SK-N-SH (cell line): ENCODE data around the gene STIM2. TPM values are rescaled to one million over a fixed set of nuclear protein-coding genes. Genes with fewer than 3 reads are reported as not detected.

Experiments
- CTCF ChIA-PET: fragments of 300-600, 350-600 bp; formaldehyde crosslinking; extraction: SDS; loops from one replicate; lab custom pipeline; 2021; lab: Yijun Ruan, JAX
- POLR2A ChIA-PET: fragments of 350-600 bp; sonication (Branson Sonifier 250); formaldehyde crosslinking; extraction: SDS; loops from one replicate; lab custom pipeline; 2020; ENCODE audit warnings: antibody characterized with exemption, inconsistent platforms; lab: Yijun Ruan, JAX
- DNase-seq: peaks from one replicate; pipeline ENCODE4 v3.0.0; 2012
- H2AFZ ChIP-seq: fragments of 200-600 bp; sonication (generic); 2 replicates; pipeline ENCODE4 v1.8.1; 2016; ENCODE audit warnings: antibody characterized with exemption, mild to moderate bottlenecking, low read depth
- H3F3A ChIP-seq: fragments of 200-600 bp; sonication (generic); replicated peaks from 2 replicates; pipeline ENCODE3; 2016; ENCODE audit warnings: antibody characterized with exemption, mild to moderate bottlenecking; ENCODE audit not compliant: insufficient read depth
- H3K27ac ChIP-seq, 2 experiments: fragments of 200-500 bp in 1 of 2; fragments of 200-600 bp in 1 of 2; sonication (Bioruptor generic) in 1 of 2; sonication (generic), shearing (Covaris generic) in 1 of 2; 2 replicates each; pipeline versions ENCODE4 v1.5.1 to v1.6.1; 2014 to 2016; ENCODE audit warnings: low read depth in 2 of 2, inconsistent platforms in 1 of 2, low read length in 1 of 2, mild to moderate bottlenecking in 1 of 2, mixed read lengths in 1 of 2
- H3K27me3 ChIP-seq: fragments of 200-600 bp; sonication (generic), shearing (Covaris generic); 2 replicates; pipeline ENCODE4 v1.6.1; 2016; ENCODE audit warnings: mixed run types; ENCODE audit not compliant: insufficient read depth
- H3K36me3 ChIP-seq, 2 experiments: fragments of 200-500 bp in 1 of 2; fragments of 200-600 bp in 1 of 2; sonication (Bioruptor generic) in 1 of 2; sonication (generic) in 1 of 2; replicated peaks in 1 of 2; 2 replicates each; pipeline versions ENCODE3 to v1.5.1; 2014 to 2016; ENCODE audit warnings: low read length in 1 of 2, mild to moderate bottlenecking in 1 of 2; ENCODE audit not compliant: insufficient read depth in 2 of 2, control insufficient read depth in 1 of 2
- H3K4me1 ChIP-seq, 2 experiments: fragments of 200-500 bp in 1 of 2; fragments of 200-600 bp in 1 of 2; sonication (Bioruptor generic) in 1 of 2; sonication (generic), shearing (Covaris generic) in 1 of 2; 2 replicates each; pipeline versions ENCODE4 v1.5.1 to v1.6.1; 2014 to 2016; ENCODE audit warnings: low read depth in 1 of 2, low read length in 1 of 2, mixed run types in 1 of 2; ENCODE audit not compliant: insufficient read depth in 2 of 2, control insufficient read depth in 1 of 2
- H3K4me2 ChIP-seq: fragments of 200-600 bp; sonication (generic), shearing (Covaris generic); 2 replicates; pipeline ENCODE4 v1.6.1; 2017; ENCODE audit warnings: mixed run types
- H3K4me3 ChIP-seq, 2 experiments: fragments of 200-500 bp in 1 of 2; fragments of 200-600 bp in 1 of 2; sonication (Bioruptor generic) in 1 of 2; sonication (generic), shearing (Covaris generic) in 1 of 2; 2 replicates each; pipeline versions ENCODE4 v1.5.1 to v1.8.1; 2014 to 2016; ENCODE audit warnings: low read depth in 2 of 2, inconsistent platforms in 1 of 2, low read length in 1 of 2, mild to moderate bottlenecking in 1 of 2, mixed read lengths in 1 of 2, moderate library complexity in 1 of 2
- H3K79me2 ChIP-seq: fragments of 200-600 bp; sonication (generic); 2 replicates; pipeline ENCODE4 v1.8.1; 2017; ENCODE audit warnings: mild to moderate bottlenecking; ENCODE audit not compliant: insufficient read depth
- H3K9ac ChIP-seq: fragments of 200-600 bp; sonication (generic); 2 replicates; pipeline ENCODE4 v1.6.1; 2017; ENCODE audit warnings: mixed run types
- H3K9me2 ChIP-seq: fragments of 200-600 bp; sonication (generic); 2 replicates; pipeline ENCODE4 v1.6.1; 2017; ENCODE audit warnings: mixed run types
- H3K9me3 ChIP-seq: fragments of 200-600 bp; sonication (generic); 2 replicates; pipeline ENCODE4 v1.6.1; 2017; ENCODE audit warnings: mixed run types, mild to moderate bottlenecking, moderate library complexity
- H4K20me1 ChIP-seq: fragments of 200-600 bp; sonication (generic); 2 replicates; pipeline ENCODE4 v1.6.1; 2017; ENCODE audit warnings: mild to moderate bottlenecking, mixed run types; ENCODE audit not compliant: insufficient read depth
- CHD2 ChIP-seq: fragments of 150-350 bp; IDR thresholded peaks from 2 replicates; pipeline ENCODE4 v1.6.1; 2018; ENCODE audit warnings: low read length; ENCODE audit not compliant: partially characterized antibody
- CTCF ChIP-seq: fragments of 200-600 bp; sonication (generic); IDR thresholded peaks from 2 replicates; pipeline ENCODE4 v1.6.1; 2017; ENCODE audit warnings: antibody characterized with exemption, mild to moderate bottlenecking, moderate library complexity
- ELF1 ChIP-seq: IDR thresholded peaks from 2 replicates; pipeline ENCODE4 v1.4.0; 2012
- EP300 ChIP-seq, 2 experiments: IDR thresholded peaks; 2 replicates each; pipeline versions ENCODE4 v1.4.0 to v1.6.1; 2012; ENCODE audit warnings: borderline replicate concordance in 1 of 2, low read depth in 1 of 2, low read length in 1 of 2
- EZH2phosphoT487 ChIP-seq: fragments of 200-600 bp; sonication (generic); IDR thresholded peaks from 2 replicates; pipeline ENCODE4 v1.6.1; 2017; ENCODE audit warnings: low read depth, mixed run types, mild to moderate bottlenecking, antibody characterized with exemption, moderate library complexity, borderline replicate concordance
- FOXM1 ChIP-seq: IDR thresholded peaks from 2 replicates; pipeline ENCODE4 v1.4.0; 2012; ENCODE audit warnings: low read depth, mild to moderate bottlenecking
- IRF3 ChIP-seq: fragments of 150-350 bp; IDR thresholded peaks from 2 replicates; pipeline ENCODE4 v1.6.1; 2016; ENCODE audit warnings: mild to moderate bottlenecking, low read depth, low read length
- JUND ChIP-seq: IDR thresholded peaks from 2 replicates; pipeline ENCODE4 v1.4.0; 2012
- MEF2A ChIP-seq: IDR thresholded peaks from 2 replicates; pipeline ENCODE4 v1.4.0; 2012; ENCODE audit warnings: low read depth, borderline replicate concordance
- MXI1 ChIP-seq: IDR thresholded peaks from 2 replicates; pipeline ENCODE4 v1.6.1; 2012; ENCODE audit warnings: mild to moderate bottlenecking, low read depth, low read length, improper control_type of control experiment
- NFIC ChIP-seq: IDR thresholded peaks from 2 replicates; pipeline ENCODE4 v1.4.0; 2012; ENCODE audit warnings: borderline replicate concordance
- NRF1 ChIP-seq: IDR thresholded peaks from 2 replicates; pipeline ENCODE4 v1.6.1; 2012; ENCODE audit warnings: low read depth, mild to moderate bottlenecking, low read length
- PBX3 ChIP-seq: IDR thresholded peaks from 2 replicates; pipeline ENCODE4; 2012
- RAD21 ChIP-seq: IDR thresholded peaks from 2 replicates; pipeline ENCODE4 v1.6.1; 2012; ENCODE audit warnings: mild to moderate bottlenecking, low read length
- REST ChIP-seq: IDR thresholded peaks from 2 replicates; pipeline ENCODE4 v1.6.1; 2012; ENCODE audit warnings: mild to moderate bottlenecking, low read depth, low read length, moderate library complexity
- RFX5 ChIP-seq: IDR thresholded peaks from 2 replicates; pipeline ENCODE4 v1.6.1; 2012; ENCODE audit warnings: mild to moderate bottlenecking, improper control_type of control experiment, low read length
- SIN3A ChIP-seq: IDR thresholded peaks from 2 replicates; pipeline ENCODE4 v1.6.1; 2012; ENCODE audit warnings: low read depth, mild to moderate bottlenecking, low read length, moderate library complexity, borderline replicate concordance
- TAF1 ChIP-seq: IDR thresholded peaks from 2 replicates; pipeline ENCODE4 v1.6.1; 2012; ENCODE audit warnings: low read depth, mild to moderate bottlenecking, low read length, moderate library complexity, borderline replicate concordance
- TEAD4 ChIP-seq: IDR thresholded peaks from 2 replicates; pipeline ENCODE4 v1.4.0; 2012; ENCODE audit warnings: mild to moderate bottlenecking, borderline replicate concordance; ENCODE audit not compliant: insufficient read depth
- WGBS: methylation state at CpG from one replicate; pipeline ENCODE4 v1.1.6; 2017; ENCODE audit warnings: low lambda C conversion rate; 5-methylcytosine and 5-hydroxymethylcytosine counted together
- polyA plus RNA-seq, 3 experiments: library from polyadenylated mRNA; depleted of rRNA; stranded (reverse); fragments of >200 nt; gene quantifications; 2 replicates each; pipeline ENCODE4 v1.2.3, GENCODE V29; 2012

STIM2 gene
- polyA plus RNA-seq, 1 of the 3 experiments (the other 2 are of a cell fraction): 14.7 TPM

GRCh38 chr4:26874110-26874509 lies 13.5 kb downstream of the STIM2 start:
- Histone ChIP-seq H3K9ac (no peak overlapping the region), H3K9me3 (no peaks in the 10 kb centered on the region), H3K4me3 (no peak overlapping the region), H2AFZ (no peak overlapping the region), H3K27me3 (no peaks in the 10 kb centered on the region), H3K9me2 (no peaks in the 10 kb centered on the region), H3K79me2 (peaks cover 8% of the 10 kb centered on the region), H3K4me2 (no peak overlapping the region), H3K4me1 (peaks cover 8 to 9% of the 10 kb centered on the region in 2 experiments; a peak in 3 of 4 replicates), H3K36me3 (no peaks in the 10 kb centered on the region), H3F3A (peaks cover 4% of the 10 kb centered on the region), H3K27ac (no peak overlapping the region), H4K20me1 (no peaks in the 10 kb centered on the region)
- CTCF ChIA-PET: interaction anchor here (1.0 kb wide), 1 partner anchor 61 kb away, joined by 3 read pairs; no protein-coding TSS in a partner anchor
- TF ChIP-seq TEAD4 (no peak), TAF1 (no peak), EP300 (IDR thresholded peaks at IDR 0.05; ENCODE audit: borderline replicate concordance in 1 of 2, low read depth in 1 of 2, low read length in 1 of 2) (no peak), MXI1 (no peak), PBX3 (no peak), RFX5 (no peak), JUND (no peak), MEF2A (no peak), REST (no peak), RAD21 (no peak), SIN3A (no peak), NRF1 (no peak)
- POLR2A ChIA-PET: no interaction called here
- DNase-seq: no peak
- 95% methylated on average over 3 of the region's 7 CpGs for WGBS

- ChIA-PET POLR2A (no interaction called here), CTCF (no interaction called here)
- Histone ChIP-seq H3F3A (peaks cover 4% of the 10 kb centered on the region), H3K4me1 (no peaks in the 10 kb centered on the region; a peak in 1 of 4 replicates), H3K9ac (no peak overlapping the region), H3K79me2 (peaks cover 8% of the 10 kb centered on the region), H3K27me3 (no peaks in the 10 kb centered on the region), H2AFZ (no peak overlapping the region), H3K4me3 (no peak overlapping the region), H3K4me2 (no peak overlapping the region), H3K9me2 (no peaks in the 10 kb centered on the region), H4K20me1 (no peaks in the 10 kb centered on the region), H3K9me3 (no peaks in the 10 kb centered on the region), H3K36me3 (no peaks in the 10 kb centered on the region), H3K27ac (no peak overlapping the region)
- TF ChIP-seq CHD2 (no peak), RFX5 (no peak), NRF1 (no peak), IRF3 (no peak), ELF1 (no peak), NFIC (no peak), TEAD4 (no peak), EZH2phosphoT487 (no peak), CTCF (no peak), FOXM1 (no peak)
- no peak for DNase-seq
- WGBS: 100% methylated on average over 3 of the region's 3 CpGs
Measured at GRCh38 chr4:26877406-26877805, 16.8 kb downstream of the STIM2 start.
